ENCODE results near the gene PRPF19. TPM values are rescaled to one million over a fixed set of nuclear protein-coding genes. Genes with fewer than 3 reads are reported as not detected.

The PRPF19 gene
- polyA plus RNA-seq, 1 donor from 2014 or later: 71.3 TPM

- H3K9me3 ChIP-seq (ENCODE audit: low read length): no peaks in the 10 kb centered on the region
- no peak overlapping the region for H3K9ac ChIP-seq (ENCODE audit: low read length)
- no peaks in the 10 kb centered on the region for H3F3A ChIP-seq (ENCODE audit: insufficient read depth, low read length, poor library complexity, severe bottlenecking)
- H3K36me3 ChIP-seq (ENCODE audit: insufficient read depth, low read length): no peaks in the 10 kb centered on the region
- TF ChIP-seq TAF1 (IDR thresholded peaks at IDR 0.05; ENCODE audit: low read depth) (no peak), EP300 (conservative IDR thresholded peaks at IDR 0.05; ENCODE audit: poor library complexity, severe bottlenecking) (no peak), POLR2AphosphoS5 (IDR thresholded peaks at IDR 0.05) (no peak), MXI1 (conservative IDR thresholded peaks at IDR 0.05; ENCODE audit: poor library complexity, severe bottlenecking) (no peak), SMC3 (conservative IDR thresholded peaks at IDR 0.05; ENCODE audit: poor library complexity) (no peak), RAD21 (conservative IDR thresholded peaks at IDR 0.05) (no peak), EZH2 (IDR thresholded peaks at IDR 0.05; ENCODE audit: borderline replicate concordance, insufficient read depth, low read length, poor library complexity, severe bottlenecking) (no peak), CTCF (IDR thresholded peaks at IDR 0.05; ENCODE audit: poor library complexity, severe bottlenecking) (no peak)
- TF ChIP-seq, protein P1, sequence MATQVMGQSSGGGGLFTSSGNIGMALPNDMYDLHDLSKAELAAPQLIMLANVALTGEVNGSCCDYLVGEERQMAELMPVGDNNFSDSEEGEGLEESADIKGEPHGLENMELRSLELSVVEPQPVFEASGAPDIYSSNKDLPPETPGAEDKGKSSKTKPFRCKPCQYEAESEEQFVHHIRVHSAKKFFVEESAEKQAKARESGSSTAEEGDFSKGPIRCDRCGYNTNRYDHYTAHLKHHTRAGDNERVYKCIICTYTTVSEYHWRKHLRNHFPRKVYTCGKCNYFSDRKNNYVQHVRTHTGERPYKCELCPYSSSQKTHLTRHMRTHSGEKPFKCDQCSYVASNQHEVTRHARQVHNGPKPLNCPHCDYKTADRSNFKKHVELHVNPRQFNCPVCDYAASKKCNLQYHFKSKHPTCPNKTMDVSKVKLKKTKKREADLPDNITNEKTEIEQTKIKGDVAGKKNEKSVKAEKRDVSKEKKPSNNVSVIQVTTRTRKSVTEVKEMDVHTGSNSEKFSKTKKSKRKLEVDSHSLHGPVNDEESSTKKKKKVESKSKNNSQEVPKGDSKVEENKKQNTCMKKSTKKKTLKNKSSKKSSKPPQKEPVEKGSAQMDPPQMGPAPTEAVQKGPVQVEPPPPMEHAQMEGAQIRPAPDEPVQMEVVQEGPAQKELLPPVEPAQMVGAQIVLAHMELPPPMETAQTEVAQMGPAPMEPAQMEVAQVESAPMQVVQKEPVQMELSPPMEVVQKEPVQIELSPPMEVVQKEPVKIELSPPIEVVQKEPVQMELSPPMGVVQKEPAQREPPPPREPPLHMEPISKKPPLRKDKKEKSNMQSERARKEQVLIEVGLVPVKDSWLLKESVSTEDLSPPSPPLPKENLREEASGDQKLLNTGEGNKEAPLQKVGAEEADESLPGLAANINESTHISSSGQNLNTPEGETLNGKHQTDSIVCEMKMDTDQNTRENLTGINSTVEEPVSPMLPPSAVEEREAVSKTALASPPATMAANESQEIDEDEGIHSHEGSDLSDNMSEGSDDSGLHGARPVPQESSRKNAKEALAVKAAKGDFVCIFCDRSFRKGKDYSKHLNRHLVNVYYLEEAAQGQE (IDR thresholded peaks at IDR 0.05; ENCODE audit: borderline replicate concordance): no peak
- no peaks in the 10 kb centered on the region for H3K9me2 ChIP-seq (ENCODE audit: insufficient read depth, low read length)
- no peaks in the 10 kb centered on the region for H4K20me1 ChIP-seq (ENCODE audit: insufficient read depth)
- no peak overlapping the region for H3K4me3 ChIP-seq (ENCODE audit: low read length)
- no peak overlapping the region for H3K4me2 ChIP-seq (ENCODE audit: low read length)
- no peaks in the 10 kb centered on the region for H3K79me2 ChIP-seq (replicated peaks; ENCODE audit: insufficient read depth, low read length)
- no peak overlapping the region for H3K27ac ChIP-seq (ENCODE audit: low read length)
- no peak overlapping the region for H2AFZ ChIP-seq (ENCODE audit: low read depth, low read length)
- no peaks in the 10 kb centered on the region for H3K27me3 ChIP-seq (ENCODE audit: insufficient read depth, low read depth, low read length)
These were observed 38.3 kb downstream of the PRPF19 start for GRCh38 chr11:60867871-60868681.

DNA sequence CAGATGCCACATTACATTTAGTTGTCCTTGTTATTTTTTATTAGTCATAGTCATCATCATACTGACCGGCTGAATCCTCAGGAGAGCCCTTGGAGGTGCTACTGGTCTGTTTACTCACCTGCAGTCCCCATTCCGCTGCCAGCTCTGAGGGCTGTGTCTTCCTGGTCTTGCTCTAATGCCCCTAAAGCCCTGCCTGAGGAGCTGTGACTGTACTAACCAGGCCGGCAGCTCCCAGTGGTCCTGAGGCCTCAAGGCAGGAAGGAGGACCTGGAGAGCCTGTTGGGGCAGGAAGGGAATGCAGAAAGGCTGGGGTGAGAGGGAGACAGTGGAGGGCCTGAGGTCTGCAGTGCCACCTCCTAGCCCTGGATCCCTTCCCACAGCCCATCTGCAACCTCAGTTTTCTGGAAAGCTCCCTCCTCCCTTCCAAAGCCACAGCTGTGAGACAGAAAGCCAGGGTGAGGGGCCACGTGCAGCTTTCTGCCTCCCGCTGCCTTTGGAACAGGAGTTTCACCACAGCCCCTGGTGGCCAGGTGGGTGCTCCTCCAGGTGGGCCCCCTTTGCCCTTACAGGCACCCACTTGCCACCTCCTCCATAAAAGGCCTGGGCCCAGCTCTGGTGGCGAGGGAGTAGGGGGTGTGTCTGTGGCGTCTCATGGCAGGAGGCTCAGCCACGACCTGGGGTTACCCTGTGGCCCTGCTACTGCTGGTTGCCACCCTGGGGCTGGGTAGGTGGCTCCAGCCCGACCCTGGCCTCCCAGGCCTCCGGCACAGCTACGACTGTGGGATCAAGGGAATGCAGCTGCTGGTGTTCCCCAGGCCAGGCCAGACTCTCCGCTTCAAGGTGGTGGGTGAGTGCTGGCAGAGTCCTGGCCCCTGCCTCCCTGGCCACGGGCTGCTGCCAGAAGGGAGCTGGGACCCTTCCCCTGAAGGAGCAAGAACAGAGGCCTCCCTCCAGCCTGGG is 39.2 kb downstream of the PRPF19 start, which contains the start of gene ZP1:
ZP1 (plus strand) TSS at position 632 of the 960 bp plus-strand sequence; CDS start at position 652, 20 bp downstream.
- Histone ChIP-seq H3K9ac (ENCODE audit: low read length) (no peak within 1 kb of the TSS), H3F3A (ENCODE audit: insufficient read depth, low read length, poor library complexity, severe bottlenecking) (no peaks in the 10 kb centered on the region), H3K79me2 (replicated peaks; ENCODE audit: insufficient read depth, low read length) (no peaks in the 10 kb centered on the region), H3K4me2 (ENCODE audit: low read length) (no peak within 1 kb of the TSS), H3K4me3 (ENCODE audit: low read length) (no peak within 1 kb of the TSS), H3K9me2 (ENCODE audit: insufficient read depth, low read length) (no peaks in the 10 kb centered on the region), H4K20me1 (ENCODE audit: insufficient read depth) (no peaks in the 10 kb centered on the region), H3K36me3 (ENCODE audit: insufficient read depth, low read length) (no peaks in the 10 kb centered on the region), H2AFZ (ENCODE audit: low read depth, low read length) (no peak within 1 kb of the TSS), H3K27ac (ENCODE audit: low read length) (no peak within 1 kb of the TSS), H3K9me3 (ENCODE audit: low read length) (no peaks in the 10 kb centered on the region), H3K27me3 (ENCODE audit: insufficient read depth, low read depth, low read length) (no peaks in the 10 kb centered on the region)
- TF ChIP-seq EZH2 (IDR thresholded peaks at IDR 0.05; ENCODE audit: borderline replicate concordance, insufficient read depth, low read length, poor library complexity, severe bottlenecking): no peak
- no peak for TF ChIP-seq RAD21 (conservative IDR thresholded peaks at IDR 0.05)
- TF ChIP-seq SMC3 (conservative IDR thresholded peaks at IDR 0.05; ENCODE audit: poor library complexity): no peak
- TF ChIP-seq CTCF (IDR thresholded peaks at IDR 0.05; ENCODE audit: poor library complexity, severe bottlenecking): no peak
- TF ChIP-seq EP300 (conservative IDR thresholded peaks at IDR 0.05; ENCODE audit: poor library complexity, severe bottlenecking): no peak
- TF ChIP-seq TAF1 (IDR thresholded peaks at IDR 0.05; ENCODE audit: low read depth): no peak
- no peak for TF ChIP-seq POLR2AphosphoS5 (IDR thresholded peaks at IDR 0.05)
- TF ChIP-seq, protein P1 (IDR thresholded peaks at IDR 0.05; ENCODE audit: borderline replicate concordance): no peak
- TF ChIP-seq MXI1 (conservative IDR thresholded peaks at IDR 0.05; ENCODE audit: poor library complexity, severe bottlenecking): no peak

All from neural cell (in vitro differentiated cells).